Measurements from ENCODE around the gene CHRNA10. TPM values are rescaled to one million over a fixed set of nuclear protein-coding genes. Genes with fewer than 3 reads are reported as not detected.
A peak's percentile ranks its signal among the peaks of the same experiment; 100 is the strongest.
"Not testable (repeated sequence)": the region's sequence is repeated elsewhere in the genome, so short reads cannot be mapped to it uniquely, and the experiment has no call there.

The CHRNA10 gene
- total and polyA plus RNA-seq, 4 donors, result 0.71 to 2.9 (median 1.6) TPM

- not testable (repeated sequence) for H3K4me3 ChIP-seq, DNase-seq
These were observed 22.3 kb downstream of the CHRNA10 start for GRCh38 chr11:3648843-3649242.

GRCh38 chr11:3645552-3645951 lies 25.6 kb downstream of the CHRNA10 start:
- H3K4me1 ChIP-seq (ENCODE audit: control insufficient read depth in 5 of 5, insufficient read depth in 5 of 5, low read length in 5 of 5), result peaks cover 0 to 10% (median 4%) of the 10 kb centered on the region in 5 donors
- 83 to 90% methylated on average over 7 of the region's 7 CpGs for WGBS, 2 donors
- TF ChIP-seq CTCF (IDR thresholded peaks at IDR 0.05; ENCODE audit: control extremely low read depth, extremely low read depth), result no peak
- no peak for ATAC-seq (ENCODE audit: insufficient read depth, low FRiP score)
- no peaks in the 10 kb centered on the region for H3K27me3 ChIP-seq (ENCODE audit: control insufficient read depth in 3 of 3, insufficient read depth in 3 of 3, low read length in 2 of 3)
- H3K36me3 ChIP-seq (ENCODE audit: control insufficient read depth in 4 of 4, insufficient read depth in 4 of 4, low read length in 4 of 4), result no peaks in the 10 kb centered on the region
- H3K4me3 ChIP-seq, result no peak overlapping the region
- peaks cover 0 to 4% (median 0%) of the 10 kb centered on the region in 4 donors for H3K9me3 ChIP-seq (ENCODE audit: control insufficient read depth in 4 of 4, insufficient read depth in 3 of 4, low read length in 3 of 4)
- H3K9ac ChIP-seq (ENCODE audit: insufficient read depth in 1 of 2, low read length in 2 of 2), result no peak overlapping the region
- no peak for DNase-seq
- no peak overlapping the region for H3K27ac ChIP-seq (ENCODE audit: low read depth in 1 of 2, low read length in 1 of 2)

More at GRCh38 chr11:3648843-3649242, 22.3 kb downstream of the CHRNA10 start:
- 72 to 88% methylated on average over 13 of the region's 13 CpGs for WGBS, 2 donors
- ATAC-seq (ENCODE audit: insufficient read depth, low FRiP score); H3K27me3 ChIP-seq (ENCODE audit: control insufficient read depth in 3 of 3, insufficient read depth in 3 of 3, low read length in 2 of 3); H3K36me3 ChIP-seq (ENCODE audit: control insufficient read depth in 4 of 4, insufficient read depth in 4 of 4, low read length in 4 of 4); H3K27ac ChIP-seq (ENCODE audit: low read depth in 1 of 2, low read length in 1 of 2); H3K9me3 ChIP-seq (ENCODE audit: control insufficient read depth in 4 of 4, insufficient read depth in 3 of 4, low read length in 3 of 4); H3K4me1 ChIP-seq (ENCODE audit: control insufficient read depth in 5 of 5, insufficient read depth in 5 of 5, low read length in 5 of 5); H3K9ac ChIP-seq (ENCODE audit: insufficient read depth in 1 of 2, low read length in 2 of 2): not testable (repeated sequence)

GRCh38 chr11:3644817-3645235 lies 26.4 kb downstream of the CHRNA10 start, which contains the start of gene ART1:
Gene ART1 (plus strand): TSS chr11:3645128. CDS start chr11:3659214, 14,086 bp downstream.
- peaks cover 0 to 4% (median 0%) of the 10 kb centered on the region in 4 donors for H3K9me3 ChIP-seq (ENCODE audit: control insufficient read depth in 4 of 4, insufficient read depth in 3 of 4, low read length in 3 of 4)
- ATAC-seq (ENCODE audit: insufficient read depth, low FRiP score) (no peak), DNase-seq (peak in 2 of 3 donors; percentile 6 to 23)
- H3K27ac ChIP-seq (ENCODE audit: low read depth in 1 of 2, low read length in 1 of 2), result peak within 1 kb of the TSS in 1 of 2 donors; percentile 11
- 66 to 78% methylated on average over 4 of the region's 4 CpGs for WGBS, 2 donors
- no peaks in the 10 kb centered on the region for H3K36me3 ChIP-seq (ENCODE audit: control insufficient read depth in 4 of 4, insufficient read depth in 4 of 4, low read length in 4 of 4)
- H3K27me3 ChIP-seq (ENCODE audit: control insufficient read depth in 3 of 3, insufficient read depth in 3 of 3, low read length in 2 of 3), result no peaks in the 10 kb centered on the region
- peaks cover 0 to 10% (median 4%) of the 10 kb centered on the region in 5 donors for H3K4me1 ChIP-seq (ENCODE audit: control insufficient read depth in 5 of 5, insufficient read depth in 5 of 5, low read length in 5 of 5)
- no peak within 1 kb of the TSS for H3K4me3 ChIP-seq
- TF ChIP-seq CTCF (IDR thresholded peaks at IDR 0.05; ENCODE audit: control extremely low read depth, extremely low read depth), result no peak
- no peak within 1 kb of the TSS for H3K9ac ChIP-seq (ENCODE audit: insufficient read depth in 1 of 2, low read length in 2 of 2)

GRCh38 chr11:3643102-3643546 lies 28.1 kb downstream of the CHRNA10 start:
- WGBS, 2 donors, result 53% methylated on average over 10 to 11 of the region's 11 CpGs
- H3K9ac ChIP-seq (ENCODE audit: insufficient read depth in 1 of 2, low read length in 2 of 2); H3K9me3 ChIP-seq (ENCODE audit: control insufficient read depth in 4 of 4, insufficient read depth in 3 of 4, low read length in 3 of 4); H3K27ac ChIP-seq (ENCODE audit: low read depth in 1 of 2, low read length in 1 of 2); ATAC-seq (ENCODE audit: insufficient read depth, low FRiP score); H3K36me3 ChIP-seq (ENCODE audit: control insufficient read depth in 4 of 4, insufficient read depth in 4 of 4, low read length in 4 of 4); H3K4me1 ChIP-seq (ENCODE audit: control insufficient read depth in 5 of 5, insufficient read depth in 5 of 5, low read length in 5 of 5); H3K27me3 ChIP-seq (ENCODE audit: control insufficient read depth in 3 of 3, insufficient read depth in 3 of 3, low read length in 2 of 3); H3K4me3 ChIP-seq: not testable (repeated sequence)
- DNase-seq, result peak in 2 of 3 donors; percentile 6 to 27
